ENCODE measurements around the gene ZPBP2. TPM values are rescaled to one million over a fixed set of nuclear protein-coding genes. Genes with fewer than 3 reads are reported as not detected.

Gene ZPBP2
- total RNA-seq, 2 donors from 2014 or later, result not detected

- DNase-seq (no peak), ATAC-seq (no peak)
- intact Hi-C loops (cut with DNase I), result no loop called here
- H3K4me1 ChIP-seq, result no peaks in the 10 kb centered on the region
- H3K36me3 ChIP-seq (replicated peaks in 1 of 2; ENCODE audit: insufficient read depth in 1 of 2, low read depth in 2 of 2), result no peaks in the 10 kb centered on the region
- H3K4me3 ChIP-seq, result no peak overlapping the region
- no peak overlapping the region for H3K27ac ChIP-seq
- no peaks in the 10 kb centered on the region for H3K27me3 ChIP-seq
- no peak for TF ChIP-seq POLR2A (IDR thresholded peaks at IDR 0.05)
- TF ChIP-seq CTCF (IDR thresholded peaks at IDR 0.05), result no peak
- WGBS, 2 donors, result 86 to 87% methylated on average over 2 to 4 of the region's 4 CpGs
- no peaks in the 10 kb centered on the region for H3K9me3 ChIP-seq
Measured at GRCh38 chr17:39903158-39903884, 35.3 kb downstream of the ZPBP2 start.

GRCh38 chr17:39904990-39905288 lies 36.9 kb downstream of the ZPBP2 start:
- Histone ChIP-seq H3K27ac (no peak overlapping the region), H3K27me3 (no peaks in the 10 kb centered on the region), H3K4me1 (no peaks in the 10 kb centered on the region), H3K9me3 (no peaks in the 10 kb centered on the region), H3K36me3 (replicated peaks in 1 of 2; ENCODE audit: insufficient read depth in 1 of 2, low read depth in 2 of 2) (no peaks in the 10 kb centered on the region), H3K4me3 (no peak overlapping the region)
- no peak for ATAC-seq
- TF ChIP-seq CTCF (IDR thresholded peaks at IDR 0.05), result no peak
- no peak for TF ChIP-seq POLR2A (IDR thresholded peaks at IDR 0.05)
- no peak for DNase-seq
- 60 to 90% methylated on average over 3 of the region's 3 CpGs for WGBS, 2 donors
- intact Hi-C loops (cut with DNase I), result no loop called here

- H3K4me3 ChIP-seq, result no peak overlapping the region
- intact Hi-C loops (cut with DNase I), result no loop called here
- 90% methylated on average over 6 of the region's 6 CpGs for WGBS, 2 donors
- DNase-seq, result no peak
- no peaks in the 10 kb centered on the region for H3K4me1 ChIP-seq
- H3K27ac ChIP-seq, result no peak overlapping the region
- no peaks in the 10 kb centered on the region for H3K36me3 ChIP-seq (replicated peaks in 1 of 2; ENCODE audit: insufficient read depth in 1 of 2, low read depth in 2 of 2)
- TF ChIP-seq POLR2A (IDR thresholded peaks at IDR 0.05), result no peak
- TF ChIP-seq CTCF (IDR thresholded peaks at IDR 0.05), result no peak
- no peak for ATAC-seq
- no peaks in the 10 kb centered on the region for H3K27me3 ChIP-seq
- H3K9me3 ChIP-seq, result no peaks in the 10 kb centered on the region
Measured at GRCh38 chr17:39908789-39909352, 40.9 kb downstream of the ZPBP2 start.

- H3K4me1 ChIP-seq, result no peaks in the 10 kb centered on the region
- TF ChIP-seq CTCF (IDR thresholded peaks at IDR 0.05) (no peak), POLR2A (IDR thresholded peaks at IDR 0.05) (no peak)
- no peaks in the 10 kb centered on the region for H3K36me3 ChIP-seq (replicated peaks in 1 of 2; ENCODE audit: insufficient read depth in 1 of 2, low read depth in 2 of 2)
- no peaks in the 10 kb centered on the region for H3K9me3 ChIP-seq
- DNase-seq (no peak), ATAC-seq (no peak)
- H3K4me3 ChIP-seq, result no peak overlapping the region
- WGBS, 2 donors, result 72 to 77% methylated on average over 3 of the region's 3 CpGs
- no peaks in the 10 kb centered on the region for H3K27me3 ChIP-seq
- intact Hi-C loops (cut with DNase I), result no loop called here
- H3K27ac ChIP-seq, result no peak overlapping the region
Measured at GRCh38 chr17:39913989-39914388, 46.0 kb downstream of the ZPBP2 start.

GRCh38 chr17:39915559-39915958 lies 47.6 kb downstream of the ZPBP2 start:
- DNase-seq (no peak), ATAC-seq (no peak)
- intact Hi-C loops (cut with DNase I), result no loop called here

More at GRCh38 chr17:39915559-39915958, 47.6 kb downstream of the ZPBP2 start:
- no peaks in the 10 kb centered on the region for H3K4me1 ChIP-seq
- H3K4me3 ChIP-seq, result no peak overlapping the region
- H3K27ac ChIP-seq, result no peak overlapping the region
- WGBS, 2 donors, result 70 to 91% methylated on average over 4 of the region's 4 CpGs
- no peaks in the 10 kb centered on the region for H3K27me3 ChIP-seq
- no peaks in the 10 kb centered on the region for H3K9me3 ChIP-seq
- TF ChIP-seq CTCF (IDR thresholded peaks at IDR 0.05), result no peak
- peaks cover 0 to 3% of the 10 kb centered on the region in 2 donors for H3K36me3 ChIP-seq (replicated peaks in 1 of 2; ENCODE audit: insufficient read depth in 1 of 2, low read depth in 2 of 2)
